Mammary epithelial cell (primary cell): ENCODE results near the gene FBXL22.

ENCODE experiments used
- CTCF ChIP-seq, 2 donors: IDR thresholded peaks in 1 of 2; conservative IDR thresholded peaks in 1 of 2; 2 replicates each; pipeline ENCODE4 v1.5.1; 2011 to 2012; ENCODE audit warnings: inconsistent platforms in 2 of 2, low read length in 2 of 2, mild to moderate bottlenecking in 2 of 2, control low read depth in 1 of 2, low read depth in 1 of 2; ENCODE audit not compliant: insufficient read depth in 1 of 2; ENCODE audit errors: extremely low read depth in 1 of 2
- EZH2 ChIP-seq: IDR thresholded peaks from 2 replicates; pipeline ENCODE4 v1.6.1; 2012; ENCODE audit warnings: low read length, inconsistent platforms, borderline replicate concordance

DNA sequence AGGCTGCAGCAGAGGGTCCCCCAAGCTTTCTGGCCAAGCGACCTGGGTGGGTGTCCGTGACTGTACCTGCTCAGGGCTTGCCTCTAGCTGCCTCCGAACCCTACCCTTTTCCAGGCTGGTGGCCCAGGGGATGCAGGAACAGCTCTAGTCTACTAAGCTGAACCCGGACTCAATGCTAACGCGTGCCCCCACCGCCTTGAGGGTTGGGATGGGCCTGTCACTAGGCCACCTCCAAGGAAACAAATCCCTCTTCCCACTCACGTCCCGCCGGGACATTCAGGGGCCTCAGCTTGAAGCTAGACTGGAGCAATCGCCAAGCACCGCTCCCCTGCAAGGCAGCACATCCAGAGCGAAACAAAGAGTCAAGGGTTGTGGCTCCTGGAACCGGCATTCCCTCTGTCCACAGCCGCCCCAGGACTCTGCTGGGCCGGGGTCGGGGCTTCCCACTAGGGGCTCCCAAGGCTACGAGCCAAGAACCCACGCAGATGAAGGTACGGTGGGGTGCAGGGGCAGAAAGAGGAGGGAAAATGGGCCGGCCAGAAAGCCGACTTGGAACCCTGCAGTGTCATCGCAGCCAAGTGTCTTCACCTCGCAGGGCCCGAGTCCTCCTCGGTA is 2.9 kb downstream of the FBXL22 start:
- TF ChIP-seq CTCF (conservative IDR thresholded peaks at IDR 0.05 in 1 of 2, IDR thresholded peaks at IDR 0.05 in 1 of 2; ENCODE audit: extremely low read depth in 1 of 2, insufficient read depth in 1 of 2, low read depth in 1 of 2, low read length in 2 of 2) (no peak), EZH2 (no peak)
